Smooth muscle cell of the umbilical artery (primary cell): Measurements from ENCODE around the gene OR8S1. TPM values are rescaled to one million over a fixed set of nuclear protein-coding genes. Genes with fewer than 3 reads are reported as not detected.

Source experiments
- total RNA-seq: library from RNA; depleted of rRNA; stranded (reverse); fragments of >200 nt; gene quantifications from 2 replicates; pipeline ENCODE4 v1.2.3, GENCODE V29; 2014

OR8S1 gene
- not detected in 2 replicates for total RNA-seq

GRCh38 chr12:48525332-48525731 lies at the start of gene OR8S1:
OR8S1 (plus strand) TSS chr12:48525632; CDS start chr12:48525632, 0 bp downstream.

GRCh38 chr12:48482198-48482597 lies 43.2 kb upstream of the OR8S1 start, which contains the start of gene C12orf54:
C12orf54 (plus strand) TSS chr12:48482498; CDS start chr12:48483297, 799 bp downstream.

GRCh38 chr12:48569946-48570345 lies 44.5 kb downstream of the OR8S1 start, which contains the start of gene LALBA:
LALBA (minus strand) TSS chr12:48570046; CDS start chr12:48570020, 26 bp downstream.

Other genes starting within 250 kb of the OR8S1 start
- 10.2 and 17.8 TPM in 2 replicates for gene ZNF641, start 174.7 kb upstream of the OR8S1 start, total RNA-seq
- not detected in 2 replicates for gene ANP32D, start 53.1 kb upstream of the OR8S1 start, total RNA-seq
- gene C12orf54, start 43.1 kb upstream of the OR8S1 start, total RNA-seq, result not detected in 2 replicates
- gene LALBA, start 44.4 kb downstream of the OR8S1 start, total RNA-seq, result not detected in 2 replicates
- gene KANSL2, start 156.6 kb downstream of the OR8S1 start, total RNA-seq, result 44.8 and 50.6 TPM in 2 replicates
- gene CCNT1, start 191.1 kb downstream of the OR8S1 start, total RNA-seq, result 29.4 and 32.9 TPM in 2 replicates